Lung (tissue), 12 donors: ENCODE measurements around the gene ITPR1. TPM values are rescaled to one million over a fixed set of nuclear protein-coding genes. Genes with fewer than 3 reads are reported as not detected.

ENCODE experiments used
- ATAC-seq: fragments of 200-7000 bp; cut with Tn5 transposase; one replicate; pipeline ENCODE4 v1.9.1; 2020; ENCODE audit warnings: moderate number of reproducible peaks; ENCODE audit not compliant: insufficient read depth, low FRiP score
- DNase-seq, 3 donors: peaks; one replicate each; pipeline ENCODE4 v3.0.0-alpha.2; 2013 to 2017
- H3K27ac ChIP-seq, 2 donors: one replicate each; pipeline ENCODE4 v1.5.1; 2013; ENCODE audit warnings: mild to moderate bottlenecking in 2 of 2, moderate library complexity in 2 of 2, control low read depth in 1 of 2, inconsistent platforms in 1 of 2, low read depth in 1 of 2, low read length in 1 of 2
- H3K27me3 ChIP-seq, 3 donors: one replicate each; pipeline ENCODE4 v1.5.1; 2013; ENCODE audit warnings: low read length in 2 of 3; ENCODE audit not compliant: control insufficient read depth in 3 of 3, insufficient read depth in 3 of 3
- H3K36me3 ChIP-seq, 4 donors: one replicate each; pipeline ENCODE4 v1.5.1; 2013; ENCODE audit warnings: low read length in 4 of 4, mild to moderate bottlenecking in 1 of 4, moderate library complexity in 1 of 4; ENCODE audit not compliant: control insufficient read depth in 4 of 4, insufficient read depth in 4 of 4
- H3K4me1 ChIP-seq, 5 donors: one replicate each; pipeline ENCODE4 v1.5.1; 2013; ENCODE audit warnings: low read length in 5 of 5, mild to moderate bottlenecking in 2 of 5, moderate library complexity in 1 of 5; ENCODE audit not compliant: control insufficient read depth in 5 of 5, insufficient read depth in 5 of 5
- H3K4me3 ChIP-seq: one replicate; pipeline ENCODE4 v1.5.1; 2013; ENCODE audit warnings: mild to moderate bottlenecking, control low read depth, moderate library complexity
- H3K9ac ChIP-seq, 2 donors: one replicate each; pipeline ENCODE4 v1.5.1; 2013; ENCODE audit warnings: low read length in 2 of 2, control low read depth in 1 of 2; ENCODE audit not compliant: insufficient read depth in 1 of 2
- H3K9me3 ChIP-seq, 4 donors: one replicate each; pipeline ENCODE4 v1.5.1; 2013; ENCODE audit warnings: low read length in 3 of 4, mild to moderate bottlenecking in 1 of 4, moderate library complexity in 1 of 4; ENCODE audit not compliant: control insufficient read depth in 4 of 4, insufficient read depth in 3 of 4
- CTCF ChIP-seq: IDR thresholded peaks from 2 replicates; pipeline ENCODE4 v1.5.1; 2012; ENCODE audit warnings: mild to moderate bottlenecking; ENCODE audit errors: control extremely low read depth, extremely low read depth
- WGBS, 2 donors: extraction: QIAGEN DNeasy Blood & Tissue Kit; methylation state at CpG; one replicate each; pipeline ENCODE4 v1.1.7; 2013; 5-methylcytosine and 5-hydroxymethylcytosine counted together
- polyA plus RNA-seq, 2 donors: library from polyadenylated mRNA; stranded (reverse); fragments of 200-250 nt; gene quantifications; one replicate each; pipeline ENCODE4 v1.2.1, GENCODE V29; 2013
- total RNA-seq, 2 donors: library from RNA; depleted of rRNA in 1 of 2; stranded (reverse); fragments of >200 nt in 1 of 2; gene quantifications; one replicate each; pipeline ENCODE4 v1.2.1, GENCODE V29; 2014 to 2021
- donor health status: control.
- donor health status: control.
- donor health status: Bipolar disorder and iron deficiency.
- donor health status: healthy.
- donor health status: DM: yes; HTN: yes; CAD: no.

The ITPR1 gene
- total and polyA plus RNA-seq, 4 donors = 12.4 to 152 (median 44.1) TPM

GRCh38 chr3:4685673-4686345, 192.7 kb downstream of the ITPR1 start:
- 87 to 89% methylated on average over 10 of the region's 10 CpGs for WGBS, 2 donors
- H3K9me3 ChIP-seq = peaks cover 0 to 3% (median 0%) of the 10 kb centered on the region in 4 donors
- H3K27ac ChIP-seq = no peak overlapping the region
- peaks cover 0 to 5% (median 0%) of the 10 kb centered on the region in 5 donors for H3K4me1 ChIP-seq
- no peak overlapping the region for H3K4me3 ChIP-seq
- no peak overlapping the region for H3K9ac ChIP-seq
- no peak for TF ChIP-seq CTCF
- no peaks in the 10 kb centered on the region for H3K27me3 ChIP-seq
- ATAC-seq (no peak), DNase-seq (no peak)
- H3K36me3 ChIP-seq = peaks cover 14 to 65% (median 20%) of the 10 kb centered on the region in 4 donors

- Histone ChIP-seq H3K9me3 (peaks cover 0 to 3% (median 0%) of the 10 kb centered on the region in 4 donors), H3K9ac (no peak overlapping the region), H3K27ac (peak overlapping the region in 1 of 2 donors; percentile 70), H3K4me1 (peaks cover 0 to 5% (median 0%) of the 10 kb centered on the region in 5 donors), H3K4me3 (no peak overlapping the region), H3K36me3 (peaks cover 14 to 64% (median 19%) of the 10 kb centered on the region in 4 donors), H3K27me3 (no peaks in the 10 kb centered on the region)
- WGBS, 2 donors = 77 to 85% methylated on average over 4 of the region's 4 CpGs
- ATAC-seq = peak; percentile 23
- DNase-seq = no peak
- TF ChIP-seq CTCF = no peak
Measured at GRCh38 chr3:4686619-4687018, 193.5 kb downstream of the ITPR1 start.

GRCh38 chr3:4687167-4687566, 194.0 kb downstream of the ITPR1 start:
- ATAC-seq (peak; percentile 70), DNase-seq (peak in 2 of 3 donors; percentile 16 to 57)

More at GRCh38 chr3:4687167-4687566, 194.0 kb downstream of the ITPR1 start:
- H3K36me3 ChIP-seq = peaks cover 14 to 62% (median 20%) of the 10 kb centered on the region in 4 donors
- H3K9me3 ChIP-seq = peaks cover 0 to 3% (median 0%) of the 10 kb centered on the region in 4 donors
- H3K4me1 ChIP-seq = peaks cover 0 to 5% (median 0%) of the 10 kb centered on the region in 5 donors
- H3K9ac ChIP-seq = no peak overlapping the region
- H3K27me3 ChIP-seq = no peaks in the 10 kb centered on the region
- no peak overlapping the region for H3K27ac ChIP-seq
- no peak overlapping the region for H3K4me3 ChIP-seq
- no peak for TF ChIP-seq CTCF
- WGBS, 2 donors = 60 to 80% methylated on average over 4 of the region's 4 CpGs
